CD14-positive monocyte (primary cell): ENCODE results near the gene SMAGP. TPM values are rescaled to one million over a fixed set of nuclear protein-coding genes. Genes with fewer than 3 reads are reported as not detected.

Experiments
- DNase-seq, 3 donors: peaks; one replicate each; pipeline ENCODE4 v3.0.0-alpha.2; 2011 to 2022
- H2AFZ ChIP-seq: 2 replicates; pipeline ENCODE4 v1.6.0; 2012; ENCODE audit warnings: mild to moderate bottlenecking, low read depth, low read length, inconsistent platforms; ENCODE audit not compliant: insufficient read depth, poor library complexity, severe bottlenecking
- H3K27ac ChIP-seq, 2 donors: 1 replicate in 1 of 2; 2 replicates in 1 of 2; pipeline ENCODE4 v1.5.1; 2012 to 2013; ENCODE audit warnings: low read length in 2 of 2, control low read depth in 1 of 2, inconsistent platforms in 1 of 2, low read depth in 1 of 2, mild to moderate bottlenecking in 1 of 2
- H3K27me3 ChIP-seq, 2 donors: one replicate each; pipeline versions ENCODE4 v1.6.0 to v1.6.1; 2011 to 2013; ENCODE audit warnings: low read length in 2 of 2; ENCODE audit not compliant: control insufficient read depth in 2 of 2, insufficient read depth in 2 of 2
- H3K36me3 ChIP-seq, 2 donors: replicated peaks in 1 of 2; 1 replicate in 1 of 2; 2 replicates in 1 of 2; pipeline versions ENCODE4 v1.5.1 to v1.6.1; 2012 to 2013; ENCODE audit warnings: low read length in 2 of 2, control low read depth in 1 of 2, inconsistent platforms in 1 of 2, mild to moderate bottlenecking in 1 of 2; ENCODE audit not compliant: insufficient read depth in 2 of 2, control insufficient read depth in 1 of 2
- H3K4me1 ChIP-seq, 2 donors: 1 replicate in 1 of 2; 2 replicates in 1 of 2; pipeline versions ENCODE4 v1.5.1 to v1.6.1; 2012 to 2013; ENCODE audit warnings: low read length in 2 of 2, control low read depth in 1 of 2, inconsistent platforms in 1 of 2, mild to moderate bottlenecking in 1 of 2, moderate library complexity in 1 of 2; ENCODE audit not compliant: insufficient read depth in 2 of 2, control insufficient read depth in 1 of 2
- H3K4me2 ChIP-seq: replicated peaks from 2 replicates; pipeline ENCODE3; 2012; ENCODE audit warnings: low read length, moderate library complexity, mild to moderate bottlenecking; ENCODE audit not compliant: poor library complexity, severe bottlenecking; ENCODE audit errors: extremely low read depth
- H3K4me3 ChIP-seq, 3 experiments: fragments of 200-600 bp in 1 of 3; sonication (generic) in 1 of 3; replicated peaks in 1 of 3; 1 replicate in 2 of 3; 2 replicates in 1 of 3; pipeline ENCODE4 v1.5.1; 2011 to 2013; ENCODE audit warnings: low read length in 3 of 3, mild to moderate bottlenecking in 3 of 3, control low read depth in 2 of 3, low read depth in 2 of 3, inconsistent platforms in 1 of 3, moderate library complexity in 1 of 3
- H3K79me2 ChIP-seq: 2 replicates; pipeline ENCODE4 v1.6.0; 2012; ENCODE audit warnings: mild to moderate bottlenecking, control low read depth, inconsistent platforms, low read length, moderate library complexity; ENCODE audit not compliant: insufficient read depth
- H3K9ac ChIP-seq: 2 replicates; pipeline ENCODE4 v1.6.0; 2017; ENCODE audit warnings: low read length, mild to moderate bottlenecking; ENCODE audit not compliant: insufficient read depth, poor library complexity, severe bottlenecking
- H3K9me3 ChIP-seq, 2 donors: replicated peaks in 1 of 2; 1 replicate in 1 of 2; 2 replicates in 1 of 2; pipeline versions ENCODE4 v1.5.1 to v1.6.1; 2012 to 2013; ENCODE audit warnings: low read length in 2 of 2, control low read depth in 1 of 2; ENCODE audit not compliant: control insufficient read depth in 1 of 2, insufficient read depth in 1 of 2
- H4K20me1 ChIP-seq: 2 replicates; pipeline ENCODE4 v1.6.0; 2012; ENCODE audit warnings: mild to moderate bottlenecking, low read length, control low read depth, moderate library complexity; ENCODE audit not compliant: insufficient read depth
- H3K27ac Mint-ChIP-seq, 7 donors: one replicate each; pipeline ENCODE4 v1.8.0; 2020; ENCODE audit warnings: mild to moderate bottlenecking in 7 of 7, mixed read lengths in 7 of 7, moderate library complexity in 6 of 7, inconsistent platforms in 2 of 7
- H3K27me3 Mint-ChIP-seq, 3 donors: one replicate each; pipeline ENCODE4 v1.8.0; 2021 to 2022; ENCODE audit warnings: low read depth in 3 of 3, mild to moderate bottlenecking in 3 of 3, mixed read lengths in 3 of 3, moderate library complexity in 3 of 3, inconsistent platforms in 1 of 3
- H3K36me3 Mint-ChIP-seq, 2 donors: one replicate each; pipeline ENCODE4 v1.8.0; 2020; ENCODE audit warnings: mixed read lengths in 2 of 2, inconsistent platforms in 1 of 2, mild to moderate bottlenecking in 1 of 2
- H3K4me1 Mint-ChIP-seq: one replicate; pipeline ENCODE4 v1.8.0; 2020; ENCODE audit warnings: mild to moderate bottlenecking, mixed read lengths
- H3K4me3 Mint-ChIP-seq, 2 donors: one replicate each; pipeline ENCODE4 v1.8.0; 2020; ENCODE audit warnings: mild to moderate bottlenecking in 2 of 2, mixed read lengths in 2 of 2, moderate library complexity in 1 of 2
- H3K9me3 Mint-ChIP-seq, 7 donors: one replicate each; pipeline ENCODE4 v1.8.0; 2020 to 2022; ENCODE audit warnings: mixed read lengths in 7 of 7, mild to moderate bottlenecking in 6 of 7, moderate library complexity in 6 of 7, inconsistent platforms in 2 of 7
- WGBS: methylation state at CpG from one replicate; pipeline ENCODE4 v1.1.5; 2013; ENCODE audit warnings: missing lambda C conversion rate; ENCODE audit not compliant: insufficient coverage; 5-methylcytosine and 5-hydroxymethylcytosine counted together
- intact Hi-C, 2 donors: fragments of 100-400 bp; cut with micrococcal nuclease; formaldehyde crosslinking; loops; one replicate each; pipeline versions ENCODE4 v1.15.0 to v1.15.1; 2023
- polyA plus RNA-seq, 3 donors: library from polyadenylated mRNA; depleted of rRNA in 1 of 3; unstranded in 2 of 3; stranded (reverse) in 1 of 3; fragments of 300-500 nt in 2 of 3; fragments of >200 nt in 1 of 3; fragmentation: Illumina TruSeq in 2 of 3; gene quantifications; 1 replicate in 2 of 3; 2 replicates in 1 of 3; pipeline ENCODE4 v1.2.3, GENCODE V29; 2012 to 2021
- TF ChIP-seq, protein P1 (sequence below): fragments of 200-600 bp; IDR thresholded peaks from one replicate; pipeline ENCODE4 v1.8.0; 2022; ENCODE audit warnings: antibody characterized with exemption, mild to moderate bottlenecking

Gene SMAGP
- polyA plus RNA-seq, 3 donors = 2.6 to 6.6 (median 3.0) TPM

DNA sequence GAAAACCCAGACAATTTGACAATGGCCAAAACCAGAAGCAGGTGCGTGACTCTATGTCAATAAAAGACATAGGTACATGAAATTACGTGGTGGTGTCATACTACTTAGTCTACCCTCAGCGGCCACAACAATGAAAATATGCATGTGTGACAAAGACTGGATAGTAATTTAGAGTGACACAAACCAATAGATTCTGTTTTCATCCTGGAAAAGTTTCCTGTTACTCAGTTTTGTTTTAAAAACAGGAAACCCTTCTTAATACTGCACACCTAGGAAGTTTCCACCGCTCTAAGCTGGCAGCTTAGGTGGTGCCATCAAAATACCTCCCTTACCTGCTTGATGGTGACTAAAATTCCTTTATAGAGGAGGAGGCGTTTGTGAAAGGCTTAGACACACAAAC lies 67.5 kb downstream of the SMAGP start:
- 100% methylated on average over 1 of the region's 5 CpGs for WGBS
- Histone ChIP-seq H3K4me3 (no peak overlapping the region), H3K9ac (no peak overlapping the region), H3K4me1 (peaks cover 14 to 16% of the 10 kb centered on the region in 2 donors), H3K27ac (no peak overlapping the region), H4K20me1 (no peaks in the 10 kb centered on the region), H3K79me2 (no peaks in the 10 kb centered on the region), H3K36me3 (no peaks in the 10 kb centered on the region), H3K4me2 (no peak overlapping the region), H2AFZ (no peak overlapping the region), H3K9me3 (no peaks in the 10 kb centered on the region), H3K27me3 (no peaks in the 10 kb centered on the region)
- peak overlapping the region in 2 of 7 donors; percentile 2 to 20 for H3K27ac Mint-ChIP-seq
- intact Hi-C loops = no loop called here
- peaks cover 0 to 1% (median 1%) of the 10 kb centered on the region in 3 donors for H3K27me3 Mint-ChIP-seq
- no peak for DNase-seq
- peaks cover 0 to 4% of the 10 kb centered on the region in 2 donors for H3K36me3 Mint-ChIP-seq
- H3K4me3 Mint-ChIP-seq = no peak overlapping the region
- TF ChIP-seq, protein P1, sequence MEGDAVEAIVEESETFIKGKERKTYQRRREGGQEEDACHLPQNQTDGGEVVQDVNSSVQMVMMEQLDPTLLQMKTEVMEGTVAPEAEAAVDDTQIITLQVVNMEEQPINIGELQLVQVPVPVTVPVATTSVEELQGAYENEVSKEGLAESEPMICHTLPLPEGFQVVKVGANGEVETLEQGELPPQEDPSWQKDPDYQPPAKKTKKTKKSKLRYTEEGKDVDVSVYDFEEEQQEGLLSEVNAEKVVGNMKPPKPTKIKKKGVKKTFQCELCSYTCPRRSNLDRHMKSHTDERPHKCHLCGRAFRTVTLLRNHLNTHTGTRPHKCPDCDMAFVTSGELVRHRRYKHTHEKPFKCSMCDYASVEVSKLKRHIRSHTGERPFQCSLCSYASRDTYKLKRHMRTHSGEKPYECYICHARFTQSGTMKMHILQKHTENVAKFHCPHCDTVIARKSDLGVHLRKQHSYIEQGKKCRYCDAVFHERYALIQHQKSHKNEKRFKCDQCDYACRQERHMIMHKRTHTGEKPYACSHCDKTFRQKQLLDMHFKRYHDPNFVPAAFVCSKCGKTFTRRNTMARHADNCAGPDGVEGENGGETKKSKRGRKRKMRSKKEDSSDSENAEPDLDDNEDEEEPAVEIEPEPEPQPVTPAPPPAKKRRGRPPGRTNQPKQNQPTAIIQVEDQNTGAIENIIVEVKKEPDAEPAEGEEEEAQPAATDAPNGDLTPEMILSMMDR = no peak
- H3K9me3 Mint-ChIP-seq = no peaks in the 10 kb centered on the region
- H3K4me1 Mint-ChIP-seq = peaks cover 17% of the 10 kb centered on the region

DNA sequence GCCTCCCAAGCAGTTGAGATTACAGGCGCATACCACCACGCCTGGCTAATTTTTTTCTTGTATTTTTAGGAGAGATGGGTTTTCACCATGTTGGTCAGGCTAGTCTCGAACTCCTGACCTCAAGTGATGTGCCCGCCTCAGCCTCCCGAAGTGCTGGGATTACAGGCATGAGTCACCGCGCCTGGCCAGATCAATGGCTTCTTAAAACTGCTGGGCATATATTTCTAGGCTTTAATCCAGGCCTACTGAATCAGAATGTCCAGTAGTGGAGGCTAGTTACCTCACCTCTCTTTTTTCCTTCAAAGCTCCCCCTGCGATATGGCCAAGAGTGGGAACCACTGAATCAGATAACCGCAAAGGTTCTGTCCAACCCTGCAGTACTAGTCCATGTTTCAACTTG lies 69.4 kb downstream of the SMAGP start:
- intact Hi-C loops = no loop called here

More for the DNA sequence above, 69.4 kb downstream of the SMAGP start:
- H3K4me1 Mint-ChIP-seq = peaks cover 17% of the 10 kb centered on the region
- no peak for DNase-seq
- Histone ChIP-seq H2AFZ (no peak overlapping the region), H3K4me2 (no peak overlapping the region), H3K36me3 (no peaks in the 10 kb centered on the region), H3K4me3 (no peak overlapping the region), H3K9me3 (no peaks in the 10 kb centered on the region), H3K9ac (no peak overlapping the region), H3K27ac (no peak overlapping the region), H3K79me2 (no peaks in the 10 kb centered on the region), H3K27me3 (no peaks in the 10 kb centered on the region), H4K20me1 (no peaks in the 10 kb centered on the region), H3K4me1 (peaks cover 14 to 16% of the 10 kb centered on the region in 2 donors)
- no peak overlapping the region for H3K4me3 Mint-ChIP-seq
- TF ChIP-seq, protein P1 = no peak
- 95% methylated on average over 7 of the region's 9 CpGs for WGBS
- H3K36me3 Mint-ChIP-seq = peaks cover 0 to 4% of the 10 kb centered on the region in 2 donors
- no peaks in the 10 kb centered on the region for H3K9me3 Mint-ChIP-seq
- peak overlapping the region in 1 of 7 donors; percentile 1 for H3K27ac Mint-ChIP-seq
- peaks cover 0 to 1% (median 1%) of the 10 kb centered on the region in 3 donors for H3K27me3 Mint-ChIP-seq
